HG02885 (cell line): ENCODE measurements around the gene DLG4.

Experiments
- ATAC-seq: cut with Tn5 transposase; IDR thresholded peaks from one replicate; pipeline ENCODE4 v1.9.1; 2021; ENCODE audit warnings: mild to moderate bottlenecking; ENCODE audit not compliant: unreplicated experiment, poor library complexity

The DLG4 gene

DNA sequence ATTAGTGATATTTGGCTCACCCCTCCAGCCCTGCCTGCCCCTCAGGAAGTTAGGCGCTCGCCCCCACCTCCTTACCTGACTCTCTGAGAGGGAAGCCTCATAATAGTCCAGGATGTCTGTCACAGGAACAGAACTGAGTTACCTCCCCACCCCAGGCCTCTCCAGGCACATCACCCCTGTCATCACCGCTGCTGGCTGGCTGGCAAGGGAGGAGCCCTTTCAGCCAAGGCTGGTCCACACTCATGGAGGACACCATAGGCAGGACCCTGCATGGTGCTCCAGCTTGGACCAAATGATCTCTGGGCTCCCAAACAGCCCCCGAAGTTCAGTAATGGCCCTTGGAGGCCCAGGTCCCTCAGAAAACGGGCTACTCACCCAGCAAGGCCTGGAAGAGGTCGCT is 1.5 kb downstream of the DLG4 start:
- ATAC-seq, result no peak

DNA sequence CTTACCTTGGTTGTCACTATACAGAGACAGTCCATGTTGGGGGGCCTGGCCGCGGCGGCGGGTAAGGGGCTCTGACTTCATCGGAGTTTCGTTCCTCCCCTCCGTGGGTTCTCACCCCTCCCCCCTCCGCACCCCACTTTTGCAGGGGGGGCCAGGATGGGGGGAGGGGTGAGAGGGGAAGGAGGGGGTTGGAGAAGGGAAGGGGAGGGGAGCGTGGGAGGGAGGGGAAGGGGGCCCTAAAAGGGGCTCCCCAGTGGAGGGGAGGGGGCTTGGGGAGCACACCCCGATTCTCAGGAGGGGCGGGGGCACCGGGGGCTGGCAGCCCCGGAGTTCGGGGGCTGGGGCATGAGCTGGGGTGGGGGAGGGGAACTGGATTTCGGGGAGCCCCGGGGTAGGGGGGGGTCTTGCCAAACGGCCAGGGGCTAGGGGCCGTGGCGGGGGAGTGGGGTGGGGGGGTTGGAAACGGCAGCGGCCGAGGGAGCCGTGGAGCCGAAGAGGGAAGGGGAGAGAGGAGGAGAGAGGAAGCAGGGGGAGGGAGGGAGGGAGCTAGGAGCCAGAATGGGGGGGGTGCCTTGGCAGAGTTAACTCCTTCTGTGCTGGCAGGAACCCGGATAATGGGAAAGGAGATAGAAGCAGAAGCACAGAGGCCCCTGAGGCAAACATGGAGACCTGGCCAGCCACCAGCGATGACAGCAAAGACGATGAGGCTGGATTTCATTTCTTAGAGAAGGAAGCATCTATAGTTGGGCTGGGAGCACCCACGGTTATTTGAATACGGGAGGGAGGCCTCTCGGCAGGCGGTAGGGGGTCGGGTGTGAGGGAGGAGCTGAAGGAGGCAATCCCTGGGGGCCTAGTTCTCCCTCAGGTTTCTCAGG is 2.3 kb downstream of the DLG4 start:
- ATAC-seq, result no peak

DNA sequence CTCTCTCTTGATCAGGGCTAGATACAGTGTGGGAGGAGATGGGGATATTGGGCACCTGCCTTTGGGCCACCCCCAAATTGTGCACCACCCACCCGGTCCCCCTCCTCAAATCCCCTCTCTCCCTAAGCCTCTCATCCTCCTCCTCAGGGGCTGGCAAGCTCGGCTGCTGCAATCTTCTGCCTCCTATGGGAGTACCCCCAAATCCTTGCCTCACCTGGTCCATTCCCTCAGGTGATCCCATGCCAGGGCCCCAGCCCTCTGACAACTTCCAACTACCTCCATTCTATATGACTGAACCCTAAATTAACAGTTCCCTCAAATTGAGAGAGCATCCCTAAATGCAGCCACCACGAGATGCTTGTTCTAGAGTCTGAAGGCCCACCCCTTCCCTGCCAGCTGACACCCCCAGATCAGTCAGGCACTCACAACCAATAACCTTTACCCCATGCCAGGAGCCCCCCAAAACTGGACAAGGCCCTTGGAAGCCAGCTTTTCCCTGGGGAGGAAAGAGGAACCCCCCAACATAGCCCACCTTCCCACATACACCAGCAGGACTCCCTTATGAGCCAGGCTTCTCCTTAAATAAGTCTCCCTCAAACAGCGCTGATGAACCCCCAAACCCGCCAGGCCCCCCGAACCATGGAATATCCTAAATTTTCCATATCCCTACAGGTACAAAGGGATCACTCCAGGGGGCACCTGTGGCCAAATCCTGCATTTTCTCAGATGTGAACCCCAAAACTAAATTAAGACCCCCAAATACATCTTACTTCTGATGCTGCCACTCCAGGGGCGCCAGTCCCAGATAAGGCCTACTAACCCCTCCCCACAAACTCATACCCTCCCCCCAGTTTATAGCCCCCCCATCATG is 3.2 kb downstream of the DLG4 start:
- no peak for ATAC-seq

DNA sequence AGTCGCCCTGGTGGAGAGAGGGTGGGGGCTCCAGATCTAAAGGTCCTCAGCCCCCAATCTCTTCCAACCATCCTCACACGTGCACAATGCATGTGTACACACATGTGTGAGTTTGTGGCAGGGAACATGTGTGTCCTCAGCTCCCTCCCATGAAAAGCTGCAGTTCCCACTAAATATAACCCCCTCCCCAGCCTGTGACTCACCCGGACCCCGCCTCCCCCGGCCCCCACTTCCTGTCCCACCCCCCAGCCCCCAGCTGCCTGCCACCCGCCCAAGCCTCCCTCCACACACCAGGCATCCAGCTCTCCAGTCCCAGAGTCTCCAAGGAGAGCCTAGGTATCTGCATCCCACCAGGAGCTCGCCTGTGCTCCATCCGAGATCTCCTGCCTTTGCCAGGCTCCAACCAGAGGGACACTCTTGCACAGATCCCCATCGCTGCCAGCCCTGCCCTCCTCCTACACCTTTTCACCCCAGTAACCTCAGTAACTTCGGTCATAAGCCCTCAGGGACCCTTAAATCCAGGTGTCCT is 3.9 kb downstream of the DLG4 start:
- no peak for ATAC-seq

DNA sequence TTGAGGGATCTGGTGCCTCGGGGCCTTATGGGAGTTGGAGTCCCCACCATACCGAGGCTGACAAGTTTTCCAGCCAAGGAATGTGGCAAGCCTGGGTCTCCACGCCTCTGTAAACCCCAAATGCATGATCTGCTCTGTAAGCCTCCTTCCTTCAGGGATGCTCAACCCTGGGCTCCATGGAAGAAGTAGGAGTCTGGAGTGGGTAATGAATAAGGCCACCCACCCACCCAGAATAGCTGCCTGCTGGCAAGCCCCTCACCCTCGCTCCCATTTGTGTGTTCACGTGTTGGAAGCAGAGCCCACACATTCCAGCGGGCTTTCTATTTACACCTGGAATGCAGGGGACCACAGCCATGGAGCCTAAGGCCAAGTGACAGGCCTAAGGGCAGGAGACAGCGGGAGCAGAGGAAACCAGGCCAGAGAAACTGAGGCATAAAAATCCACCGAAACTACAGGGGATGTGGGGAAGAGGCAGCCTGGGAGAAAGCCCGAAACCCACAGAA is 4.4 kb downstream of the DLG4 start:
- ATAC-seq, result no peak

DNA sequence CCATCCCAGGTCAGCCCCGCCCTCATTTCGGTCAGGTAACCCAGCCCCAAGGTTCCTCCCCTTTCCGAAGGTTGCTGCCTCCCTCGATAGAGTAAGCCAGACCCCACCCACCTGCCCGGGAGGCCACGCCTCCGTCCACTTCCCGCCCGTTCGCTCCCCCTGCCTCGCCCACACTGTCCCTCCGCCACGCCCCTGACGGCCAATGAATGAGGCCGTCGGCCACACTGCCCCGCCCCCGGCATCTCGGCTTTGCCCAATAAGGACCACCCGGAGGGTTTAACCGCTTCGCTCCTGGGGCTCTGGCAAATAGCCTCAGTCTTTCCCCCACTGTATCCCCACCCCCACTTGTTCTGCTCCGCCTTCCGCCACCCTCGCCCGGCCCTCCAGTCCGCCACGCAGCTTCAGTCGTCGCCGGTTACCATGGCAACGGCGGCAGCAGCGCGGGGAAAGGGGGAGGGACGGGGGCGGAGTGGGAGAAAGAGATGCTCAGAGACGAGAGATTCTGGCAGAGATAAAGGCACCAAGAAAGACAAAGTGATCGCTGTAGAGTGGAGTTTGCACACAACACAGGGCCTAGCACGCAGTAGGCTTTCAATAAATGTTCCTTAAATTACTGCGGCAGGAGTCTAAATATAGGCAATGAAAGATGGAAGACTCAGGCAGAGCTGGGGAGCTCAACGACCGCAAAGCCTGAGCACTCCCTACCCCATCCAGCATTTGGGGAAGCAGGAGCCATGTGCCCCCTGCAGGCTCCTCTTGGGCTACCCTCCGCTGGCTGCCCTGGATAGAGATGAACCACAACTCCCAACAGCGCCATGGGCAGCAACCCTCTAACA is 5.1 kb downstream of the DLG4 start:
- peak; percentile 82 for ATAC-seq

DNA sequence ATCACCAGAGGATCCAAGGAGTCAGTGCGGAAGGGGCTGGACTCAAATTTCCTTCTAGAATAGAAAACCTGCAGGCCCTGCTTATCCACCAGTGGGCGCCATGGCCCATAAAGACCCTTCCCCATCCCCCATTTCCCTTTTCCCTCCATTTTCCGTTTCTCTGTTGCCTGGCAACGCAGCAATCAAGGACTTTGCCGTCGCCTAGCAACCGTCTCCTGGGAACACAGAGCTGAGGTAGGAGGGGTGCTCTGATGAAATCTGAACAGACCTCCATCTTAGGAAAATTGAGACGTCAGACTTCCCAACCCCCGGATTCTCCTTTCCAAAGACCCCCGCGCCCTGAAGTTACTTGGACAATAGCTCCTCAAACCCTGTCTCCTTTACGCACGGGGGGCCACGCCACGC is 5.7 kb downstream of the DLG4 start:
- ATAC-seq, result no peak

DNA sequence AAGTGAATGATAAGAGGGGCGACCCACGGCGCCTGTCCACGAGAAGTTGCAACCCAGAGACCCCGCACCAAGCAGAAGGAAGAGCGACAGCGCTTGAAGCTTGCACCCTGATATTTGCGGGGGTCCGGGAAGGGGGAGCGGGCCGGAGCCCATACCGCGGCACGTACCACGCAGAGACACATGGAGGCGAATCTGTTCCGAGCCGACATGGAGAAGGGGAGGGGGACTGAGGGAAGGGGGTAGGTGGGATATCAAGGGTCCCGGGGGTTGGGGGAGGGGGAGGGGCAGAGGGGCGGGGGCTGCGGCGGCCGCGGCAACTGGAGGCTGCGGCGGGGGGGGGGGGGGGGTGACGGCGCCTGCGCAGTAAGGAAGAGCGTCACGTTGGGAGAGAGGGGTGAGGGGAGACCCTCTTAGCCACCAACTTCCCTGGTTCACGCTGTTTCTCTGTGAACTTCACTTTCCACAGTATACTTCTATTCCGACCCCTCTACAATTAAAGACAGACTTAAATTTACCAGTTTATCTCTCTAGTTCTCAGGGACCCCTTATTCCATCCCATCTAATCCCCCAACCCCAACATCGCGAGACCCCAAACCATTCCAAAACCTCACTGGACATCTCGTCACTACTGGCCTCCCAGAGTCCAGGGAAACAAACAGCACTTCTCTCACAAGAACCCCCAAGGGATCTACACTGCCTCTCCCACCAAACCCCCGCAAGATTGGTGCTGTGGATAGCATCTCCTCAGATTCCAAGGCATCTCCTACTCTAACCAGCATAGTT is 8.0 kb downstream of the DLG4 start:
- no peak for ATAC-seq

DNA sequence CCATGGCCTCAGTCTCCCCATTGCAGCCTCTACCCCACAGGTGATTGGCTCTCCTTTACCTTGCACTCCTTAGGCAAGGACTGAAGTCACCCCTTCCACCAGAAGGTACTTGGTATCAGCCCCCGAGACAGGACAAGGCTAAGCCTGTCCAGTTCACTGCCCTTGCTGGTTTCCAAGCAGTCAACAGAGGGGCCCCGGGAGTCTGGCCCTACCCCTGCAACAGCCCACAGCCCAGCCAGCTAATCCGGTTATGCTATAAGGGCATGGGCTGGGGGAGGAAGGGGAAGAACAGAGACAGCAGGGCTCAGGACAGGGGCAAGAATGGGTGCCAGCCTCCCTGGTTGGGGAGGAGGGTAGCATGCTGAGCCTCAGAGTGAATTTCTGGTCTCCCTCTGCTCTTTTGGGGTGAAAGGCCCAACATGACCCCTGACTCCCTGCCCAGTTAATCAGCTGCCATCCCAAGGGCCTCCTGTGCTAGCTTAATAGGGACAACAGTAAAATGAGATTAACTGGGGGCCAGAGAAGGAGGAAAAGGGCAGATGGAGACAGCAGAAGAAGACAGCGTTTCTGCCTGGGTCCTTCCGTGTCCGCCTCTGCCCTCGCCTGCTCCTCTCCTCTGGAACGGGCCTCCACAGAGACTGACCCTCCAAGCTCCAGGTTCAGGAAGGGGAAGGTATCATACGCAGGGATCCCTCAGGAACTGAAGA is 10.7 kb downstream of the DLG4 start:
- ATAC-seq, result no peak

DNA sequence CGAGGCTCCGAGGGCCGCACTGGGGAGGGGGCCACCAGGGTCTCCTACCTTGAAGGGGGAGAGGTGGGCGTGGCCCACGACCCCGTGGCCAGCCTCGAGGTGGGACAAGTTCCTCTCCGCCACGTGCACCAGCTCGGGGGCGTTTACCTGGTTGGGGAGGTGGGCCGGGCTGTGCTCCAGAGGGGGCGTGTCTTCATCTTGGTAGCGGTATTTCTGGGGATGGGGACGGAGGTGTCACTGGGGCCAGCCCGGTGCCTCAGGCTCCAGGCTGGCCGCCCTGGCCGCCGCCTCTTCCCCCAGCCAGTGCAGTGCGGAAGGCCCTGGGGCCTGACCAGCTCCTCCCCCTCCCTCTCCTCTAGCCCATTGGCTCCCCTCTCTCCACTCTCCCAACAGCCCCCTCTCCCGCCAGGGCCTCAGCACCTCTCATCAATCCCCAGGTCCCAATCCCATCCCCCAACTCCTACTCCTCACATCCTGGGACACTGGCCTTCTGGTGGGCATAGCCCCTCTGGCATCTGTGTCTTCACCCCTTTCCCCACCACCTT is 11.5 kb downstream of the DLG4 start:
- no peak for ATAC-seq

DNA sequence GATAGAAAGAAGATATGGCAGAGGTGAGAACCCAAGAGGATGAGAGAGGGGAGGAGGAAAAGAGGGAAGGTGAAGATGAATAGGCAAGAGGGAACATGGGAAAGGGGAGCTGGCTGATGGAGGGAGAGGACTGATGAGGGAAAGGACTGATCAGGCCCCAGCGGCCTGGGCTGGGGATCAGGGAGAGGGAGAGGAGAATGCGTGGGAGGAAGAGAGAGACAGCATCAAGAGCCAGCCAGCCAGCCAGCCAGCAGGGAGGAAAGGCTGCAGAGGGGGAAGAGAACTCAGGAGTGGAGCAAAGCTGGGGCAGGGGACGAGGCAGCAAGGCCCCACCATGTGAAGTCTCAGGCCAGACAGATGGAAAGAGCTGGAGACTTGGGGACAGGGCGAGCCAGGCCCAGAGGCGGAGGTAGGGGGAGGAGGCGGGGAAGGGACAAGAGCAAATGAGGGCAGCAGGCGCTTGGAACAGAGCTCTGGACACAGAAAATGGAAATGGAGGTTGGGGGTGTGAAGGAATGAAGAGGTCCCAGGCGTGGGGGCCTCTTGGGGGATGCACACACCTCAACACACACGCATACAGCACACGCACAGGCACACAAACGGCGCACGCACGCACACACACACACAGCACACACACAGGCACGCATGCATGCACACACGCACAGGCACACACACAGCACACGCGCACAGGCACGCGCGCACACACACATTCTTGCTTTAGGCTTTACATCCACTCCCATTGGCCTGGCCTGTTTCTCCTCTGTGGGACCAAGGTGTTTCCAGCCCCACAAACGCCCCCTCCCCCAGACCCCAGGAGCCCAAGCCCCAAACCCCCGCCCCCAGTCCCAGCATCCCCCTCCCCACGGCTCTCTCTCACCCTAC is 12.3 kb downstream of the DLG4 start:
- no peak for ATAC-seq

DNA sequence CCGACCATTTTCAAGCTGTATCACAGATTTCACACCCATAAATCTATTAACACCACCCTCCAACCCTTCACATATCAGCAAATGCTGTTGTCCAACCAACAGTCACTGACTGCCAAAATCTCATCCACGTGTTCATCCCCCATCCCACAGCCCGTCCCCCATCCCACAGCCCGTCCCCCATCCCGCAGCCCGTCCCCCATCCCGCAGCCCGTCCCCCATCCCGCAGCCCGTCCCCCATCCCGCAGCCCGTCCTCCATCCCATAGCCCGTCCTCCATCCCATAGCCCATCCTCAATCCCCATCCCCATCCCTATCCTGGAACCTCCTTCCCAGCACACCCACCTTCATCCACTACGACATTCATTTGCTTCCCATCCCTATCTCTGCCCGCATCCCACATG is 14.1 kb downstream of the DLG4 start:
- no peak for ATAC-seq

DNA sequence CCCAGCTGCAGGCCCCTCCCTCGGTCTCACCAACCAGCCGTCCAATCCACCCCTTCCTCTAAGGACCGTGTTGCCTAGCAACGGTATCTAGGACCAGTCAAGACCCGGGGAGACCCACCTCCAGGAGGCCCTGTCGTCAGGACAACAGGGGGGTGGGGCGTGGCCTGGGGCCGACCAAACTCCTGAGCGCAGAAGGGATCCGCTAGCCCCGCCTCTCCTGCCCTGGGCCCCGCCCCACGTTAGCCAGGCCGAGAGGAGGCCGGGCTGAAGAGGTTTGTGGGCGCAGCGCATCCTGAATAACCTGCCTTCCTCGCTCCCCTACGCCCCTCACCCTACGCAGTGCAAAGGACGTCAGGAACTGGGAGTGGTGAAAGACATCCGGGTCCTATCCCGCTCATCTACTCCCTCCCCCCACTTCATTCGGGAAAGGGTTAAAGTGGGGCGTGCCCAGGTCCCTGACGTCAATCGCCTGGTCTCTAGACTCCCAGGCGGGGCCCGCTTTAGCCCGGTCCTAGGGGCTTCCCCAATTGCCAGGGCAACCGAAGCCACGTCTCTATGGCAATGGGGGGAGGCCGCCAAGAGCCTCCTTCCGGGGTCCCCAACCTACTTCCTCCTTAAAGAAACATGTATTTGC is 14.7 kb downstream of the DLG4 start:
- peak; percentile 85 for ATAC-seq

DNA sequence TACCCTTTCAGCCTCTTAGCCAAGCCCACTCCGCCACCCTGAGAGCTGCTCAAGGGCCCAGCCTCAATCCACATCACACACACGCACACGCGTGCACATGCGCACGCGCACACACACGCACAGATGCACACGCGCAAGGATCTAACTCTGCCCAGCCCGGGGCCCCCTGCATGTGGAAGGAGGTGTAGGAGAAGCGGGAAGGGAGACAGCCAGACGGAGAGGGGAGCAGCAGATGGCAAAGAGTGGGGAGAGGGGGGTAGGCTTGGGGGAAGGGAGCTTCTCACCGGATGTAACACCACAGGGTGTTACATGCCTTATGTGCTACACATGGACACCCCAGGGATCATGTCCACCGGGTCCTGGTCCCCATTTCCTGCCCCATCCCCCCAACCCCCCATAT is 15.3 kb downstream of the DLG4 start:
- ATAC-seq, result no peak

DNA sequence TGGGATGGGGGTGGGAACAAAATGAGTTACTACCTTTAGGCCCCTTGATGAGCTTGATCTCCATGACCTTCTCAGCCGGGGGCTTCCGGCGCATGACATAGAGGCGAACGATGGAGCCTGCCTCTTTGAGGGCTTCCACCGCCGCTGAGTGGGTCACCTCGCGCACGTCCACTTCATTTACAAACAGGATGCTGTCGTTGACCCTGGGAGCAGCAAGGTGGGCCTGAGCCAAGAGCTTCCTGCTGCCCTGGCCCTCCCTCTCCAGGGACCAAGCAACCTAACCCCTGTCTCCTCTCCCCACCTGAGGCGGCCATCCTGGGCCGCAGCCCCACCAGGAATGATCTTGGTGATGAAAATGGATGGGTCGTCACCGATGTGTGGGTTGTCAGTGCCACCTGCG is 16.2 kb downstream of the DLG4 start:
- no peak for ATAC-seq

DNA sequence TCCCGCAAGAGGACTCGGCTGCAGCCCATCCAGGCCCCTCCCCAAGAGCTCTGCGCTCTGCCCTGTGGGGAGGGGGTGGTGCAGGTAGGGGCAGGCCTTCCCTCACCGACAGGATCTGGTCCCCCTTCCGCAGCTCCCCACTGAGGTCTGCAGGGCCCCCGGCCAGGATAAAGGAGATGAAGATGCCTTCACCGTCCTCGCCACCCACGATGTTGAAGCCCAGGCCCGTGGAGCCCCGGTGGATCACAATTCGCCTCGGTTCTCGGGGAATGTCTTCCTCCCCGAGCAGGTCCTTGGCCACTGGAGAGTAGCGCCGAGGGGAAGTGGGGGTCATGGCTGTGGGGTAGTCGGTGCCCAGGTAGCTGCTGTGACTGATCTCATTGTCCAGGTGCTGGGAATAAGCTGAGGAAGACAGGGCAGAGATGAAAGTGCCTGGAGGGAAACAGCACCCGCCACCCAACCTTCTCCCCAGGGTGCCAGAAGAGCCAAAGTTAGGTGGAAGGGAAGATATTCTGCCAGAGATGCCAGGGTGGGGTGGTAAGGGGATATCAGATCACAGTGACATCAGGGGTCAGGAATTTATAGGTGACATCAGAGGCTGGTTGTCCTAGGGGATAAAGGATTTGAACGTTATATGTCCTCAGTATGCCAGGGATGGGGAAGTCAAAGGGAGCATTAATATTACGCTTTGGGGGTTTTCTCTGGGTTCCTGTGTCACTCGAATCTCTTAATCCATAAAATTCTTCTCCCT is 22.8 kb downstream of the DLG4 start:
- no peak for ATAC-seq
